ENCODE measurements around the gene LYAR.
"Not testable (repeated sequence)": the region's sequence is repeated elsewhere in the genome, so short reads cannot be mapped to it uniquely, and the experiment has no call there.

The LYAR gene

GRCh38 chr4:4269856-4270255, 20.1 kb downstream of the LYAR start:
- in situ Hi-C loops (cut with HindIII; ENCODE audit: low pct_unique_long_range_greater_than_20kb, low sequenced_read_pairs) = no loop called here
- DNase-seq (ENCODE audit: low read depth in 1 of 2, low spot score in 1 of 2) = no peak
- no peak for TF ChIP-seq JUND (IDR thresholded peaks at IDR 0.05; ENCODE audit: low read depth)

DNA sequence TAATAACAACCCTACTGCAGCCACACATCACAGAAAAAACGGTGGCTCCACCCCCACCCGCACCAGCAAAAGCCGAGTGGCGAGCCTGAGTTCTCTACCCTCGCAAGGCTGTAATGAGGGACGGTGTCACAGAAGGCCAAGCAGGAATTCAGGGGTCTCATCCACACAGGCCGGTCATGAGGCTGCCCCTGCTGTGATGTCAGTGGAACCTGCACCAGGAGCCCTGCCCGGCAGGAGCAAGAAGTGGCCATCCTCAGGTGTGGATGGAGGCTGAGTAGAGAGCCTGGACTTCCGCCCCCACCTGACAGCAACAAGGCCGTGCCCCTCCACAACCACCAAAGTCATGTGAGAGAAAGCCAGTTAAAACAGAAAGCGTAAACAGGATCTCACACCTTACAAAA, 20.6 kb downstream of the LYAR start:
- in situ Hi-C loops (cut with HindIII; ENCODE audit: low pct_unique_long_range_greater_than_20kb, low sequenced_read_pairs) = no loop called here
- DNase-seq (ENCODE audit: low read depth in 1 of 2, low spot score in 1 of 2) = no peak
- no peak for TF ChIP-seq JUND (IDR thresholded peaks at IDR 0.05; ENCODE audit: low read depth)

DNA sequence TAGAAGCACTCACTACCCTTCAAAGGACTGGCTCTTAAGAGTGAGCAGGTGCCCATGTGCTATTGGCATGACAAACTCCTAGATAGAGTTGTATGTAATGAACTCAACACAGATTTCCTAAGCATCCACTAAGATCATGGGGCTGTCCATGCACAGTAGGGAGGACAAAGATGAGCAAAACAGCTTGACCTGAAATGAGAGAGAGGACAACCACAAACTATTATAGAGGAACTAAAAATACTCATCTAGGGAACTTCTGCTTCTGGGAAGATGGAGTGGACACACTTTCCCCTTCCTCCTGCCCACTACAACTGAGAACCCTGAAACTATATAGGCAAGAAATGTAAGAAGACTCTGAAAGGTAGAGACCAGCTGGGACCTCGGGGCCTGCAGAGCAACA, 21.2 kb downstream of the LYAR start:
- no peak for DNase-seq (ENCODE audit: low read depth in 1 of 2, low spot score in 1 of 2)
- no peak for TF ChIP-seq JUND (IDR thresholded peaks at IDR 0.05; ENCODE audit: low read depth)
- in situ Hi-C loops (cut with HindIII; ENCODE audit: low pct_unique_long_range_greater_than_20kb, low sequenced_read_pairs) = no loop called here

DNA sequence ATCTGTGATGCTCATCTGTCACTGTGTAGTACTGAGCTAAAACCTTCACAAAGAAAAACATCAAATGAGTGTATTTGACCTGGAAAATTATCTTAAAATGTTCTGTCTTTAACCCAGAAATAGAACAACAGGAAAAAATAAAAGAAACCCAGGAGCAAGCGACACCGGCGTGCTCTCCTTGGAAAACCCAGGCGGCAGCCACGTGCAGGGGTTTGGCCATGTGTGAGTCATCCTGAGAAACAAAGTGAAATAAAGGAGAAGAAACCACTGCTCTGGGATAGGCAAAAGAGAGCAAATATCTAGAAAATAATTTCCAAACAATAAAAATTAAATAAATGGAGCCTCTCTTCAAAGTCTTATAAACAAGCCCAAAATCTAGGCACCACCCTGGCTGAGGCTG, 22.0 kb downstream of the LYAR start:
- TF ChIP-seq JUND (IDR thresholded peaks at IDR 0.05; ENCODE audit: low read depth) = no peak
- DNase-seq (ENCODE audit: low read depth in 1 of 2, low spot score in 1 of 2) = no peak
- in situ Hi-C loops (cut with HindIII; ENCODE audit: low pct_unique_long_range_greater_than_20kb, low sequenced_read_pairs) = no loop called here

GRCh38 chr4:4260185-4260751, 29.7 kb downstream of the LYAR start:
- DNase-seq (ENCODE audit: low read depth in 1 of 2, low spot score in 1 of 2) = peak; percentile 52 to 67
- in situ Hi-C loops (cut with HindIII; ENCODE audit: low pct_unique_long_range_greater_than_20kb, low sequenced_read_pairs) = no loop called here
- no peak for TF ChIP-seq JUND (IDR thresholded peaks at IDR 0.05; ENCODE audit: low read depth)

DNA sequence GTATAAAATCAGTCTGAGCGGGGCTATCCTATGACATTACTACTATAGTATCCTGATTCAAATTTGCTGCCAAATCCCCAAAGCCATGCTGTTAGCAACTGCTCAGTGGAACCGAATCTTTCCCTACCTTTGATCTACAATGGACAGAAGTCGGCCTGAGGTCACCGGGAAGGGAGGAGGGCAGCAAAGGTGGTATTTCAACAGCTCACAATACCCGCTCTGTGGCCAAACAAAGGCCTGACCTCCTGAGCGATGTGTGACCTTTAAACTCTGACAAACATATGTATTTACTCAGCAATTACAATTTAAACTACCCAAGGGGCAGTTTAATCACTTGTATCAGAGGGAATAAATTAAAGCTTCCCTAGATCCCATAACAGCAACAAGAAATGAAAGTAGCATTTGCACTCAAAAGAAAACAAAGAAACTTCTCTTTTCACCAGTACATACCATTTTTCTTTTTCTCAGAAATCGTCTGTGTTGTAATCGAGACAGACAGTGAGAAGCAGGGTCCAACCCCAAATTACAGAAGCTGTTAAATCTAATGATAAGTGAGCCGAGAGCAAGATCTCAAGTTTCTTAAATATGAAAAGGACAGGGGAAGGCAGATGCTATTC, 30.4 kb downstream of the LYAR start:
- DNase-seq (ENCODE audit: low read depth in 1 of 2, low spot score in 1 of 2) = no peak
- TF ChIP-seq JUND (IDR thresholded peaks at IDR 0.05; ENCODE audit: low read depth) = no peak
- in situ Hi-C loops (cut with HindIII; ENCODE audit: low pct_unique_long_range_greater_than_20kb, low sequenced_read_pairs) = no loop called here

- in situ Hi-C loops (cut with HindIII; ENCODE audit: low pct_unique_long_range_greater_than_20kb, low sequenced_read_pairs); DNase-seq (ENCODE audit: low read depth in 1 of 2, low spot score in 1 of 2): not testable (repeated sequence)
These were observed 32.2 kb downstream of the LYAR start for GRCh38 chr4:4257705-4258104.

- TF ChIP-seq JUND (IDR thresholded peaks at IDR 0.05; ENCODE audit: low read depth) = no peak
- DNase-seq (ENCODE audit: low read depth in 1 of 2, low spot score in 1 of 2) = no peak
- in situ Hi-C loops (cut with HindIII; ENCODE audit: low pct_unique_long_range_greater_than_20kb, low sequenced_read_pairs) = no loop called here
These were observed 33.2 kb downstream of the LYAR start for GRCh38 chr4:4256799-4257198.

DNA sequence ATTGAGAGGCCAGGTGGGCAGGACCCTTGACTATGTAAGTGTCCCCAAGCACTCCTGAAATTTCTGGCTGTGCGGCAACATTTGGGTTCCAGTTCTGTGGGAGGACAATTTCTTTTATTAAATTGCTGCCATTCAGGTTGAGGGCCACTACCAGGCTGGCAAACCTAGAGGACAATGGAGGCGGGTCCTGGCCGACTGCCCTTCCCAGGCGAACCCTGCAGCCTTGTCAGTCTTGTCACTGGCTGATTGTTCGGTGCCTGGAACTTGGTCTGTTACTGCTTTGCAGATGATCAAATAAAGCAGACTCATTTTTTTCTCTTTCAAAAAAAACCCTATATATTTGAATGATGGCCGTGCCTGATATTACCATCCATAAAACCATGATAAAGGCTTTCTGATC, 35.3 kb downstream of the LYAR start:
- in situ Hi-C loops (cut with HindIII; ENCODE audit: low pct_unique_long_range_greater_than_20kb, low sequenced_read_pairs) = no loop called here
- TF ChIP-seq JUND (IDR thresholded peaks at IDR 0.05; ENCODE audit: low read depth) = no peak
- no peak for DNase-seq (ENCODE audit: low read depth in 1 of 2, low spot score in 1 of 2)

GRCh38 chr4:4254199-4254598, 35.8 kb downstream of the LYAR start:
- no peak for TF ChIP-seq JUND (IDR thresholded peaks at IDR 0.05; ENCODE audit: low read depth)
- no peak for DNase-seq (ENCODE audit: low read depth in 1 of 2, low spot score in 1 of 2)
- in situ Hi-C loops (cut with HindIII; ENCODE audit: low pct_unique_long_range_greater_than_20kb, low sequenced_read_pairs) = no loop called here

- no peak for TF ChIP-seq JUND (IDR thresholded peaks at IDR 0.05; ENCODE audit: low read depth)
- in situ Hi-C loops (cut with HindIII; ENCODE audit: low pct_unique_long_range_greater_than_20kb, low sequenced_read_pairs) = no loop called here
- no peak for DNase-seq (ENCODE audit: low read depth in 1 of 2, low spot score in 1 of 2)
These were observed 40.1 kb downstream of the LYAR start for GRCh38 chr4:4249866-4250265.

DNA sequence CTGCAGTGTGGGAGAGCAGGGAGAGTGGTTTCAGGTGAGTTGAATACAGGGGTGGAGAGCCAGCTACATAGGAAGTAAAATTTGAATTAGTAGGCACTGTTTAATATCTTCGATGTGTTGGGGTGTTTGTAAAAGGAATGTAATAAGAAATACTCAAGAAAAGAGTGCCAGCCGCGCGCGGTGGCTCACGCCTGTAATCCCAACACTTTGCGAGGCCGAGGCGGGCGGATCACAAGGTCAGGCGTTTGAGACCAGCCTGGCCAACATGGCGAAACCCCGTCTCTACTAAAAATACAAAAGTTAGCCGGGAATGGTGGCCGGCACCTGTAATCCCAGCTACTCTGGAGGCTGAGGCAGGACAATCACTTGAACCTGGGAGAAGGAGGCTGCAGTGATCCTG, 40.6 kb downstream of the LYAR start:
- DNase-seq (ENCODE audit: low read depth in 1 of 2, low spot score in 1 of 2); in situ Hi-C loops (cut with HindIII; ENCODE audit: low pct_unique_long_range_greater_than_20kb, low sequenced_read_pairs): not testable (repeated sequence)

DNA sequence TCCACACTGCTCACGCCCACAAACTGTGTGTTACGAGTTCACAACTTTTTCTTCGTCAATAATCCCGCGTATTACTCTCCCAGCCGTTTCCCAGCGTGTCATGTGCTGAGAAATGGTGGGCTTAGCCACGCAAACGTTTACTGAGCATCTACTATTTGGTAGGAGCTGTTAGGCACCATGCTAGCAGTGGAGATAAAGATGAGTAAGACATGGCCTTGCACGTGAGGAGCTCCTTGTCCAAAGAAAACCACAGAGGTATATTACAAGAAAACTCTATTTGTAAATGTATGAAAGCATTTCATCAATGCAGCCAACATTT, 41.1 kb downstream of the LYAR start:
- TF ChIP-seq JUND (IDR thresholded peaks at IDR 0.05; ENCODE audit: low read depth) = no peak
- in situ Hi-C loops (cut with HindIII; ENCODE audit: low pct_unique_long_range_greater_than_20kb, low sequenced_read_pairs) = no loop called here
- no peak for DNase-seq (ENCODE audit: low read depth in 1 of 2, low spot score in 1 of 2)
